LoVo (cell line): ENCODE results near the gene IL4.
"Not testable (repeated sequence)": the region's sequence is repeated elsewhere in the genome, so short reads cannot be mapped to it uniquely, and the experiment has no call there.

ENCODE experiments used
- DNase-seq: peaks from one replicate; pipeline ENCODE4 v3.0.0-alpha.2; 2016; ENCODE audit warnings: low spot score

IL4 gene

GRCh38 chr5:132673939-132674630, at the start of gene IL4:
Gene IL4, plus strand, starts transcription at chr5:132673989. Its CDS starts 62 bp downstream, at chr5:132674051.
- DNase-seq: no peak

GRCh38 chr5:132627470-132627869, 46.3 kb upstream of the IL4 start:
- no peak for DNase-seq

GRCh38 chr5:132628814-132629213, 45.0 kb upstream of the IL4 start:
- no peak for DNase-seq

GRCh38 chr5:132629230-132629944, 44.4 kb upstream of the IL4 start:
- DNase-seq: no peak

- DNase-seq: not testable (repeated sequence)
Measured at GRCh38 chr5:132633587-132633986, 40.2 kb upstream of the IL4 start.

GRCh38 chr5:132635873-132636272, 37.9 kb upstream of the IL4 start:
- DNase-seq: no peak

GRCh38 chr5:132637241-132637640, 36.5 kb upstream of the IL4 start:
- DNase-seq: no peak

- no peak for DNase-seq
Measured at GRCh38 chr5:132639706-132640130, 34.1 kb upstream of the IL4 start.

GRCh38 chr5:132640613-132641012, 33.2 kb upstream of the IL4 start:
- no peak for DNase-seq

GRCh38 chr5:132641241-132641723, 32.5 kb upstream of the IL4 start:
- DNase-seq: no peak

GRCh38 chr5:132641841-132642240, 31.9 kb upstream of the IL4 start:
- no peak for DNase-seq

GRCh38 chr5:132644177-132644576, 29.6 kb upstream of the IL4 start:
- DNase-seq: no peak

- no peak for DNase-seq
Measured at GRCh38 chr5:132646583-132647266, 27.1 kb upstream of the IL4 start.

GRCh38 chr5:132647473-132647872, 26.3 kb upstream of the IL4 start:
- DNase-seq: no peak

- no peak for DNase-seq
Measured at GRCh38 chr5:132648355-132648754, 25.4 kb upstream of the IL4 start.

GRCh38 chr5:132651838-132652469, 21.8 kb upstream of the IL4 start:
- no peak for DNase-seq

GRCh38 chr5:132653716-132654115, 20.1 kb upstream of the IL4 start:
- no peak for DNase-seq

GRCh38 chr5:132655821-132656773, 17.7 kb upstream of the IL4 start:
- DNase-seq: no peak

GRCh38 chr5:132656774-132657355, 16.9 kb upstream of the IL4 start:
- no peak for DNase-seq

GRCh38 chr5:132657676-132658380, 16.0 kb upstream of the IL4 start, which contains the start of gene IL13:
Gene IL13, plus strand, starts transcription at chr5:132658173. Its CDS starts 14 bp downstream, at chr5:132658187.
- no peak for DNase-seq
